IPS-11a (cell line): ENCODE results near the gene FAM240A.

ENCODE experiments used
- H3K4me3 ChIP-seq: one replicate; pipeline ENCODE4 v1.5.1; 2013; ENCODE audit warnings: low read depth, low read length, control low read depth

Gene FAM240A

GRCh38 chr3:46673151-46674030 is 61.1 kb downstream of the FAM240A start:
- H3K4me3 ChIP-seq = no peak overlapping the region

- no peak overlapping the region for H3K4me3 ChIP-seq
Measured at GRCh38 chr3:46674031-46674845, 61.9 kb downstream of the FAM240A start.

GRCh38 chr3:46675426-46675825 is 63.1 kb downstream of the FAM240A start:
- H3K4me3 ChIP-seq = no peak overlapping the region
